K562 (cell line): ENCODE results near the gene TRMT1. TPM values are rescaled to one million over a fixed set of nuclear protein-coding genes. Genes with fewer than 3 reads are reported as not detected.

Experiments used
- ARNT ChIP-seq, 2 experiments: fragments of 450-650 bp; IDR thresholded peaks; 2 replicates each; pipeline ENCODE4 v1.6.1; 2016; ENCODE audit warnings: mild to moderate bottlenecking in 1 of 2
- BMI1 ChIP-seq: fragments of 150-350 bp; IDR thresholded peaks from 2 replicates; pipeline ENCODE4 v1.6.1; 2014; ENCODE audit warnings: low read length
- CEBPG ChIP-seq, 3 experiments: fragments of 200-800 bp in 1 of 3; sonication (Bioruptor generic) in 1 of 3; sonication (generic) in 1 of 3; formaldehyde crosslinking in 1 of 3; IDR thresholded peaks in 2 of 3; conservative IDR thresholded peaks in 1 of 3; 2 replicates each; pipeline versions ENCODE4 v1.6.1 to v1.8.0; 2016 to 2022; ENCODE audit warnings: missing compliant biosample characterization in 2 of 3, missing genetic modification characterization in 2 of 3, mild to moderate bottlenecking in 1 of 3, missing genetic modification reagents in 1 of 3
- CSDE1 ChIP-seq, 2 experiments: fragments of 450-650 bp; IDR thresholded peaks; 2 replicates each; pipeline ENCODE4 v1.6.1; 2016; ENCODE audit warnings: mild to moderate bottlenecking in 1 of 2
- FOS ChIP-seq: IDR thresholded peaks from 3 replicates; pipeline ENCODE4 v1.6.1; 2011; ENCODE audit not compliant: insufficient read length; ENCODE audit errors: extremely low read depth
- FOXA3 ChIP-seq, 2 experiments: fragments of 450-650 bp in 1 of 2; sonication (generic) in 1 of 2; formaldehyde crosslinking; IDR thresholded peaks in 1 of 2; conservative IDR thresholded peaks in 1 of 2; 2 replicates each; pipeline versions ENCODE4 v1.4.0 to v1.8.0; 2020 to 2022; ENCODE audit warnings: mild to moderate bottlenecking in 2 of 2, missing genetic modification reagents in 1 of 2
- GTF2E2 ChIP-seq: fragments of 200-800 bp; sonication (Bioruptor generic); IDR thresholded peaks from 2 replicates; pipeline ENCODE4 v1.6.1; 2016; ENCODE audit warnings: missing genetic modification characterization, missing compliant biosample characterization
- HNRNPL ChIP-seq: fragments of 200-400 bp; formaldehyde crosslinking; IDR thresholded peaks from 2 replicates; pipeline ENCODE4 v1.6.1; 2017; ENCODE audit warnings: low read depth, mild to moderate bottlenecking, low read length
- KDM4B ChIP-seq, 2 experiments: fragments of 450-650 bp in 1 of 2; sonication (generic) in 1 of 2; IDR thresholded peaks; 2 replicates each; pipeline ENCODE4 v1.6.1; 2016 to 2017; ENCODE audit warnings: borderline replicate concordance in 2 of 2, antibody characterized with exemption in 1 of 2, low read depth in 1 of 2, mild to moderate bottlenecking in 1 of 2
- L3MBTL2 ChIP-seq: fragments of 450-650 bp; IDR thresholded peaks from 2 replicates; pipeline ENCODE4 v1.6.1; 2016; ENCODE audit warnings: mild to moderate bottlenecking, moderate library complexity
- NR2C1 ChIP-seq, 2 experiments: fragments of 450-650 bp; IDR thresholded peaks; 2 replicates each; pipeline ENCODE4 v1.6.1; 2017; ENCODE audit warnings: mild to moderate bottlenecking in 2 of 2, antibody characterized with exemption in 1 of 2, inconsistent platforms in 1 of 2, missing compliant biosample characterization in 1 of 2, missing genetic modification characterization in 1 of 2
- PHF8 ChIP-seq: fragments of 200-600 bp; sonication (generic); IDR thresholded peaks from 2 replicates; pipeline ENCODE4 v1.6.1; 2012; ENCODE audit warnings: mixed run types, mild to moderate bottlenecking, inconsistent platforms, low read length, moderate library complexity, borderline replicate concordance
- PTTG1 ChIP-seq: fragments of 450-650 bp; IDR thresholded peaks from 2 replicates; pipeline ENCODE4 v1.6.1; 2016; ENCODE audit warnings: low read depth, mild to moderate bottlenecking, missing genetic modification characterization, missing compliant biosample characterization
- SIX5 ChIP-seq, 2 experiments: IDR thresholded peaks; 2 replicates each; pipeline ENCODE4 v1.6.1; 2011; ENCODE audit warnings: low read length in 2 of 2, borderline replicate concordance in 1 of 2, low read depth in 1 of 2, mild to moderate bottlenecking in 1 of 2, moderate library complexity in 1 of 2; ENCODE audit not compliant: insufficient read depth in 1 of 2
- SRSF7 ChIP-seq: fragments of 200-400 bp; formaldehyde crosslinking; optimal IDR thresholded peaks from 2 replicates; pipeline ENCODE3; 2017; ENCODE audit warnings: mild to moderate bottlenecking, low read depth, low read length
- TEAD1 ChIP-seq, 2 experiments: fragments of 450-650 bp in 1 of 2; sonication (generic) in 1 of 2; formaldehyde crosslinking; IDR thresholded peaks; 2 replicates each; pipeline versions ENCODE4 v1.4.0 to v1.8.0; 2020 to 2022; ENCODE audit warnings: mild to moderate bottlenecking in 2 of 2, missing genetic modification reagents in 1 of 2
- ZNF586 ChIP-seq: fragments of 450-650 bp; formaldehyde crosslinking; conservative IDR thresholded peaks from 2 replicates; pipeline ENCODE4 v1.4.0; 2020; ENCODE audit warnings: mild to moderate bottlenecking, moderate library complexity
- ZNF639 ChIP-seq, 2 experiments: fragments of 200-800 bp in 1 of 2; sonication (Bioruptor generic) in 1 of 2; sonication (generic) in 1 of 2; formaldehyde crosslinking in 1 of 2; IDR thresholded peaks in 1 of 2; conservative IDR thresholded peaks in 1 of 2; 2 replicates each; pipeline versions ENCODE4 v1.5.0 to v1.6.1; 2016 to 2020; ENCODE audit warnings: missing compliant biosample characterization in 1 of 2, missing genetic modification characterization in 1 of 2, missing genetic modification reagents in 1 of 2
- ZNF644 ChIP-seq: fragments of 200-800 bp; sonication (Bioruptor generic); IDR thresholded peaks from 2 replicates; pipeline ENCODE4 v1.6.1; 2016; ENCODE audit warnings: low read depth, missing genetic modification characterization, missing compliant biosample characterization
- polyA plus RNA-seq, 8 experiments: library from polyadenylated mRNA; depleted of rRNA in 4 of 8; stranded (reverse) in 5 of 8; unstranded in 3 of 8; fragments of >200 nt; fragmentation: Nextera tagmentation in 2 of 8; fragmentation: Illumina TruSeq in 1 of 8; extraction: Ambion mirVana in 2 of 8; extraction: Trizol in 1 of 8; gene quantifications; 2 replicates each; pipeline versions ENCODE4 v1.2.1 to v1.2.3, GENCODE V29; 2011 to 2014; ENCODE audit warnings: inconsistent platforms in 1 of 8, missing spikeins in 1 of 8
- total RNA-seq, 7 experiments: library from RNA; depleted of rRNA in 6 of 7; stranded (reverse); fragments of >200 nt in 6 of 7; fragmentation: Illumina TruSeq in 2 of 7; extraction: Trizol in 2 of 7; gene quantifications; 2 replicates each; pipeline versions ENCODE4 v1.2.1 to v1.2.3, GENCODE V29; 2011 to 2021; ENCODE audit warnings: low replicate concordance in 1 of 7
- TF ChIP-seq, protein P1 (sequence below): sonication (generic); formaldehyde crosslinking; IDR thresholded peaks from 2 replicates; pipeline ENCODE4 v1.8.1; 2023; ENCODE audit warnings: mild to moderate bottlenecking, missing genetic modification reagents
- TF ChIP-seq, protein P2 (sequence below): sonication (generic); formaldehyde crosslinking; IDR thresholded peaks from 2 replicates; pipeline ENCODE4 v1.8.1; 2023; ENCODE audit warnings: mild to moderate bottlenecking, missing genetic modification reagents

The TRMT1 gene
- total and polyA plus RNA-seq, 9 of the 15 experiments (the other 6 are each of a cell fraction or from before 2014, with no cell fraction given), result 5.8 to 158 (median 54.3) TPM

DNA sequence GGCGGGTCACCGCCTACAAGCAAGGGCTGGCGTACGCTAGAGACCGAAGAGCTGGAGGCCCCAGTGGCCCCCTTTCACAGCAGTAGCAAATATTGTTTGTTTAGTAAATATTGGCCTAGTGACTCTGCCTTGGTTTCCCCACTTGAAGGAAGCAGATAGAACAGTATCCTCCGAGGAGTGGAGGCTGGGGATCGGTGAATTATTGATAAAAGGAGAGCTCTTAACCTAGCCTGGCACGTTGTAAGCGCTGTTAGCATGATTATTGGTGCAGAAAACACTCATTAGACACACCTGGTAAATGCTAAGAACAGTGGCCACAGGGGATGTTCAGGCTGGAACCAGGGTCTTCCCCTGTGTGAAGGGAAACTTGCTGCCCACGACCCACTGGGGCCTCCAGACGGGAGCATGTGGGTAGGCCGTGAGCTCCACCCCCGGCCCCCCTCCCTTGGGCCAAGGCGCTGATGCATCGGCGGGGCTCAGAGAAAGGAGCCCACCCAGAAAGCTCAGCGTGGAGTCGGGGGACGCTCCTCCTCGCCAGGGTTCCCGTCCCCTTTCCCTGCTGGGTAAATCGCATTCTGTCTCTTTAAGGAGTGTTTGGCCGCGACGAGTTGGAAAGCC is 35.9 kb upstream of the TRMT1 start (continued):
- TF ChIP-seq, protein P1, sequence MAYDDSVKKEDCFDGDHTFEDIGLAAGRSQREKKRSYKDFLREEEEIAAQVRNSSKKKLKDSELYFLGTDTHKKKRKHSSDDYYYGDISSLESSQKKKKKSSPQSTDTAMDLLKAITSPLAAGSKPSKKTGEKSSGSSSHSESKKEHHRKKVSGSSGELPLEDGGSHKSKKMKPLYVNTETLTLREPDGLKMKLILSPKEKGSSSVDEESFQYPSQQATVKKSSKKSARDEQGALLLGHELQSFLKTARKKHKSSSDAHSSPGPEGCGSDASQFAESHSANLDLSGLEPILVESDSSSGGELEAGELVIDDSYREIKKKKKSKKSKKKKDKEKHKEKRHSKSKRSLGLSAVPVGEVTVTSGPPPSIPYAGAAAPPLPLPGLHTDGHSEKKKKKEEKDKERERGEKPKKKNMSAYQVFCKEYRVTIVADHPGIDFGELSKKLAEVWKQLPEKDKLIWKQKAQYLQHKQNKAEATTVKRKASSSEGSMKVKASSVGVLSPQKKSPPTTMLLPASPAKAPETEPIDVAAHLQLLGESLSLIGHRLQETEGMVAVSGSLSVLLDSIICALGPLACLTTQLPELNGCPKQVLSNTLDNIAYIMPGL (CRISPR knock-in tag), result 0 out of 2 replicates have a peak, but pooled peaks have one; percentile 24
- peak; percentile 35; the same call in 1 of the 2 replicates for TF ChIP-seq PHF8
- no peak for TF ChIP-seq NR2C1 (IDR thresholded peaks at IDR 0.05)
- no peak for TF ChIP-seq NR2C1 (tag; IDR thresholded peaks at IDR 0.05)
- TF ChIP-seq PTTG1 (tag), result no peak
- TF ChIP-seq BMI1, result no peak
- no peak for TF ChIP-seq FOS
- 0 out of 2 replicates have a peak, but pooled peaks have one; percentile 19 for TF ChIP-seq CEBPG (CRISPR knock-in tag; IDR thresholded peaks at IDR 0.05)
- TF ChIP-seq CEBPG (tag; conservative IDR thresholded peaks at IDR 0.05 in 1 of 2, IDR thresholded peaks at IDR 0.05 in 1 of 2), result no peak
- no peak for TF ChIP-seq L3MBTL2
- TF ChIP-seq FOXA3 (CRISPR knock-in tag; conservative IDR thresholded peaks at IDR 0.05 in 1 of 2, IDR thresholded peaks at IDR 0.05 in 1 of 2), result peak in 1 of 2 experiments; percentile 37; a peak in 1 of 4 replicates
- TF ChIP-seq GTF2E2 (tag), result peak; percentile 16
- TF ChIP-seq, protein P2, sequence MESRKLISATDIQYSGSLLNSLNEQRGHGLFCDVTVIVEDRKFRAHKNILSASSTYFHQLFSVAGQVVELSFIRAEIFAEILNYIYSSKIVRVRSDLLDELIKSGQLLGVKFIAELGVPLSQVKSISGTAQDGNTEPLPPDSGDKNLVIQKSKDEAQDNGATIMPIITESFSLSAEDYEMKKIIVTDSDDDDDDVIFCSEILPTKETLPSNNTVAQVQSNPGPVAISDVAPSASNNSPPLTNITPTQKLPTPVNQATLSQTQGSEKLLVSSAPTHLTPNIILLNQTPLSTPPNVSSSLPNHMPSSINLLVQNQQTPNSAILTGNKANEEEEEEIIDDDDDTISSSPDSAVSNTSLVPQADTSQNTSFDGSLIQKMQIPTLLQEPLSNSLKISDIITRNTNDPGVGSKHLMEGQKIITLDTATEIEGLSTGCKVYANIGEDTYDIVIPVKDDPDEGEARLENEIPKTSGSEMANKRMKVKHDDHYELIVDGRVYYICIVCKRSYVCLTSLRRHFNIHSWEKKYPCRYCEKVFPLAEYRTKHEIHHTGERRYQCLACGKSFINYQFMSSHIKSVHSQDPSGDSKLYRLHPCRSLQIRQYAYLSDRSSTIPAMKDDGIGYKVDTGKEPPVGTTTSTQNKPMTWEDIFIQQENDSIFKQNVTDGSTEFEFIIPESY (CRISPR knock-in tag), result no peak
- no peak for TF ChIP-seq ZNF639 (CRISPR knock-in tag; conservative IDR thresholded peaks at IDR 0.05 in 1 of 2, IDR thresholded peaks at IDR 0.05 in 1 of 2)
- TF ChIP-seq TEAD1 (CRISPR knock-in tag; IDR thresholded peaks at IDR 0.05), result no peak; a peak in 1 of 4 replicates
- TF ChIP-seq SIX5 (IDR thresholded peaks at IDR 0.05; ENCODE audit: borderline replicate concordance in 1 of 2, insufficient read depth in 1 of 2, low read depth in 1 of 2, low read length in 2 of 2), result no peak
- no peak for TF ChIP-seq ARNT (IDR thresholded peaks at IDR 0.05)
- TF ChIP-seq KDM4B (IDR thresholded peaks at IDR 0.05; ENCODE audit: borderline replicate concordance in 2 of 2, low read depth in 1 of 2), result no peak
- no peak for TF ChIP-seq CSDE1 (IDR thresholded peaks at IDR 0.05)
- TF ChIP-seq SRSF7, result no peak
- no peak for TF ChIP-seq ZNF586 (CRISPR knock-in tag)
- TF ChIP-seq ZNF644 (tag), result no peak
- no peak for TF ChIP-seq HNRNPL
